Endothelial cell of umbilical vein (primary cell): ENCODE results near the gene PARD3B. TPM values are rescaled to one million over a fixed set of nuclear protein-coding genes. Genes with fewer than 3 reads are reported as not detected.

Experiments used
- BruUV-seq: library from RNA; stranded (reverse); fragments of 400-500 nt; replicated peaks from 2 replicates; lab custom pipeline; 2021; lab: Mats Ljungman, UMichigan
- CTCF ChIA-PET: fragments of 300-600, 350-600 bp; sonication (Branson Sonifier 250); formaldehyde crosslinking; loops from one replicate; lab custom pipeline; 2021; ENCODE audit warnings: antibody characterized with exemption, inconsistent platforms; lab: Charles Lee
- POLR2A ChIA-PET: fragments of 300-600, 350-600 bp; sonication (Branson Sonifier 250); formaldehyde crosslinking; loops from one replicate; lab custom pipeline; 2021; ENCODE audit warnings: antibody characterized with exemption, inconsistent platforms; lab: Charles Lee
- DNase-seq: peaks from one replicate; pipeline ENCODE4 v3.0.0-alpha.2; 2011; ENCODE audit warnings: low read depth, low spot score
- FAIRE-seq: peaks from 2 replicates; lab custom pipeline; 2011; peaks lifted over from hg19 to GRCh38; lab: Jason Lieb, UNC
- H2AFZ ChIP-seq: 2 replicates; pipeline ENCODE4 v1.6.0; 2012; ENCODE audit warnings: low read depth, low read length, control low read depth, inconsistent platforms
- H3K27ac ChIP-seq: 2 replicates; pipeline ENCODE4 v1.5.1; 2011; ENCODE audit warnings: low read depth, mild to moderate bottlenecking, control low read depth, low read length, moderate library complexity; ENCODE audit not compliant: insufficient read depth
- H3K27me3 ChIP-seq, 2 experiments: 2 replicates each; pipeline versions ENCODE4 v1.6.0 to v1.6.1; 2011; ENCODE audit warnings: low read length in 2 of 2, mixed read lengths in 1 of 2; ENCODE audit not compliant: control insufficient read depth in 2 of 2, insufficient read depth in 2 of 2
- H3K36me3 ChIP-seq, 2 experiments: 2 replicates in 1 of 2; 3 replicates in 1 of 2; pipeline ENCODE4 v1.5.1; 2011; ENCODE audit warnings: low read length in 2 of 2, mild to moderate bottlenecking in 1 of 2, moderate library complexity in 1 of 2; ENCODE audit not compliant: control insufficient read depth in 2 of 2, insufficient read depth in 2 of 2; ENCODE audit errors: extremely low read depth in 1 of 2
- H3K4me1 ChIP-seq: 3 replicates; pipeline ENCODE4 v1.5.1; 2011; ENCODE audit warnings: mild to moderate bottlenecking, low read length; ENCODE audit not compliant: control insufficient read depth, insufficient read depth; ENCODE audit errors: extremely low read depth
- H3K4me2 ChIP-seq: 2 replicates; pipeline ENCODE4 v1.6.1; 2011; ENCODE audit warnings: low read length, control low read depth, mixed read lengths; ENCODE audit not compliant: insufficient read depth
- H3K4me3 ChIP-seq, 3 experiments: fragments of 200-600 bp in 1 of 3; sonication (generic), shearing (Covaris generic) in 1 of 3; replicated peaks in 1 of 3; 2 replicates each; pipeline ENCODE4 v1.5.1; 2011 to 2016; ENCODE audit warnings: control low read depth in 3 of 3, low read length in 3 of 3, mild to moderate bottlenecking in 2 of 3, inconsistent platforms in 1 of 3, low read depth in 1 of 3, moderate library complexity in 1 of 3; ENCODE audit not compliant: insufficient read depth in 1 of 3
- H3K79me2 ChIP-seq: 2 replicates; pipeline ENCODE4 v1.6.0; 2012; ENCODE audit warnings: low read length, inconsistent platforms; ENCODE audit not compliant: control insufficient read depth, insufficient read depth
- H3K9ac ChIP-seq: replicated peaks from 2 replicates; pipeline ENCODE3; 2011; ENCODE audit warnings: low read length, control low read depth; ENCODE audit not compliant: insufficient read depth; ENCODE audit errors: extremely low read depth
- H3K9me1 ChIP-seq: replicated peaks from 3 replicates; pipeline ENCODE4 v1.6.0; 2011; ENCODE audit warnings: mild to moderate bottlenecking, low read length; ENCODE audit not compliant: control insufficient read depth, insufficient read depth; ENCODE audit errors: extremely low read depth
- H3K9me3 ChIP-seq: replicated peaks from 2 replicates; pipeline ENCODE4 v1.5.1; 2012; ENCODE audit warnings: low read length, inconsistent platforms; ENCODE audit not compliant: control insufficient read depth, insufficient read depth
- H4K20me1 ChIP-seq: replicated peaks from 2 replicates; pipeline ENCODE3; 2011; ENCODE audit warnings: mild to moderate bottlenecking, low read length; ENCODE audit not compliant: control insufficient read depth, insufficient read depth; ENCODE audit errors: extremely low read depth
- EZH2 ChIP-seq: IDR thresholded peaks from 2 replicates; pipeline ENCODE4 v1.6.1; 2012; ENCODE audit warnings: borderline replicate concordance, low read depth, mild to moderate bottlenecking, moderate library complexity, low read length, inconsistent platforms; ENCODE audit not compliant: severe bottlenecking
- FOS ChIP-seq: IDR thresholded peaks from 2 replicates; pipeline ENCODE4 v1.6.1; 2011; ENCODE audit warnings: mild to moderate bottlenecking, low read length, moderate library complexity, borderline replicate concordance; ENCODE audit not compliant: insufficient read depth
- GATA2 ChIP-seq: IDR thresholded peaks from 2 replicates; pipeline ENCODE4 v1.7.0; 2011; ENCODE audit warnings: low read depth, mild to moderate bottlenecking, moderate library complexity, mixed read lengths, low read length; ENCODE audit not compliant: insufficient read length, insufficient read depth
- JUN ChIP-seq: IDR thresholded peaks from 2 replicates; pipeline ENCODE4 v1.6.1; 2011; ENCODE audit warnings: borderline replicate concordance, low read depth; ENCODE audit not compliant: insufficient read length, insufficient read depth
- MYC ChIP-seq: IDR thresholded peaks from one replicate; pipeline ENCODE4 v1.6.1; 2011; ENCODE audit warnings: mild to moderate bottlenecking, low read depth, low read length
- POLR2A ChIP-seq: IDR thresholded peaks from 2 replicates; pipeline ENCODE4 v1.6.1; 2012; ENCODE audit warnings: low read depth, mild to moderate bottlenecking, control low read depth, low read length
- POLR2AphosphoS5 ChIP-seq: IDR thresholded peaks from 2 replicates; pipeline ENCODE4 v1.6.1; 2012; ENCODE audit warnings: low read depth, mild to moderate bottlenecking, control low read depth, low read length, moderate library complexity; ENCODE audit not compliant: insufficient read depth
- dilution Hi-C: fragments of 300-500 bp; cut with MboI; formaldehyde crosslinking; loops from one replicate; pipeline ENCODE4 v1.15.0; 2019; ENCODE audit warnings: low sequenced_read_pairs; ENCODE audit not compliant: extremely low pct_ligation_motif_present
- intact Hi-C: fragments of 100-400 bp; cut with micrococcal nuclease; formaldehyde crosslinking; loops from one replicate; pipeline ENCODE4 v1.10.0; 2022
- polyA plus RNA-seq, 4 experiments: library from polyadenylated mRNA; depleted of rRNA in 3 of 4; stranded (reverse) in 3 of 4; unstranded in 1 of 4; fragments of >200 nt; gene quantifications; 2 replicates each; pipeline versions ENCODE4 v1.2.1 to v1.2.3, GENCODE V29; 2011 to 2012; ENCODE audit warnings: missing spikeins in 1 of 4
- total RNA-seq: library from RNA; stranded (reverse); gene quantifications from 2 replicates; pipeline ENCODE4 v1.2.3, GENCODE V29; 2021
- TF ChIP-seq, protein P1 (sequence below): IDR thresholded peaks from 2 replicates; pipeline ENCODE4 v1.6.1; 2011; ENCODE audit not compliant: insufficient read depth, insufficient read length
- TF ChIP-seq, protein P2 (sequence below), 2 donors: IDR thresholded peaks; 1 replicate in 1 of 2; 2 replicates in 1 of 2; pipeline ENCODE4 v1.5.1; 2011; ENCODE audit warnings: low read length in 2 of 2, mild to moderate bottlenecking in 2 of 2, moderate library complexity in 2 of 2, control low read depth in 1 of 2, inconsistent platforms in 1 of 2, low read depth in 1 of 2; ENCODE audit not compliant: insufficient read depth in 1 of 2; ENCODE audit errors: extremely low read depth in 1 of 2

The PARD3B gene
- total and polyA plus RNA-seq, 2 donors (not counting 3 experiments of a cell fraction or from before 2014, with no cell fraction given) = 2.2 to 30.9 TPM

DNA sequence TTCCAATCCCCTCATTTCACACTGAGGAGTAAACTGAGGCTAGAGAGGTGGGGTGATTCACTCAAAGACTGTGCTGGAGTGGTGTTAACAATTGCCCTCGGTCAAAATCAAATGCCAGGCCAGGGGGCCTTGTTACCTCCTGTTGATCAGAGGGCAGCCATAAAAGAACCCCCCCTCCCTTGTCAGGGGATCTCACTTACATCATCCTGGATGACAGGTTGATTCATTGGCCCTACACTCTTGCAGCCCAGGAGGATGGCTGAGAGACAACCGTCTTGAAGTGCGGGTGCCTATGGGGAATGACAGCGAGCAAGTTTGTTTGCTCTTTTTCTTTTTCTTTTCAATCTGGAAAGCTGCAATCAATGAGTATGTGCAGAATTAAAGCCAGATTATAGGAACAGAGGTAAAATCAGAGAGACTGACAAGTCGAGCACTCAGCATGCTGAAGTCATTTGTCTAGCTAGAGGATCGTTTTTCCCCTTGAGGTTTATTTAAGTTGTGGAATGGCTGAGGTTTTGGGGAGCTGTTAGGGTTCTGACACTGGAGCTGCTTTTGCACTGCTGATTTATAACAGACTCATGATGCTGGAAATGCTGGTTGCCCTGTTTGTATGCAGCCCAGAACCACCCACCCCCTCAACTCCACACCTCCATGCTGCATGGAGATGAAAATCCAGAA, 1110.6 kb downstream of the PARD3B start:
- Histone ChIP-seq H3K27ac (no peak overlapping the region), H3K4me2 (no peak overlapping the region)
- intact Hi-C loops = no loop called here

More for the DNA sequence above, 1110.6 kb downstream of the PARD3B start:
- Histone ChIP-seq H3K9me1 (no peaks in the 10 kb centered on the region), H3K9me3 (no peaks in the 10 kb centered on the region), H3K9ac (no peak overlapping the region), H3K27me3 (peaks cover 5 to 11% of the 10 kb centered on the region in 2 experiments), H2AFZ (no peak overlapping the region), H3K4me1 (no peaks in the 10 kb centered on the region), H3K4me3 (no peak overlapping the region), H3K36me3 (no peaks in the 10 kb centered on the region), H4K20me1 (no peaks in the 10 kb centered on the region), H3K79me2 (no peaks in the 10 kb centered on the region)
- no peak for FAIRE-seq
- CTCF ChIA-PET = no interaction called here
- no peak for TF ChIP-seq POLR2A
- TF ChIP-seq, protein P1, sequence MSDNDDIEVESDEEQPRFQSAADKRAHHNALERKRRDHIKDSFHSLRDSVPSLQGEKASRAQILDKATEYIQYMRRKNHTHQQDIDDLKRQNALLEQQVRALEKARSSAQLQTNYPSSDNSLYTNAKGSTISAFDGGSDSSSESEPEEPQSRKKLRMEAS = no peak
- TF ChIP-seq, protein P2, sequence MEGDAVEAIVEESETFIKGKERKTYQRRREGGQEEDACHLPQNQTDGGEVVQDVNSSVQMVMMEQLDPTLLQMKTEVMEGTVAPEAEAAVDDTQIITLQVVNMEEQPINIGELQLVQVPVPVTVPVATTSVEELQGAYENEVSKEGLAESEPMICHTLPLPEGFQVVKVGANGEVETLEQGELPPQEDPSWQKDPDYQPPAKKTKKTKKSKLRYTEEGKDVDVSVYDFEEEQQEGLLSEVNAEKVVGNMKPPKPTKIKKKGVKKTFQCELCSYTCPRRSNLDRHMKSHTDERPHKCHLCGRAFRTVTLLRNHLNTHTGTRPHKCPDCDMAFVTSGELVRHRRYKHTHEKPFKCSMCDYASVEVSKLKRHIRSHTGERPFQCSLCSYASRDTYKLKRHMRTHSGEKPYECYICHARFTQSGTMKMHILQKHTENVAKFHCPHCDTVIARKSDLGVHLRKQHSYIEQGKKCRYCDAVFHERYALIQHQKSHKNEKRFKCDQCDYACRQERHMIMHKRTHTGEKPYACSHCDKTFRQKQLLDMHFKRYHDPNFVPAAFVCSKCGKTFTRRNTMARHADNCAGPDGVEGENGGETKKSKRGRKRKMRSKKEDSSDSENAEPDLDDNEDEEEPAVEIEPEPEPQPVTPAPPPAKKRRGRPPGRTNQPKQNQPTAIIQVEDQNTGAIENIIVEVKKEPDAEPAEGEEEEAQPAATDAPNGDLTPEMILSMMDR (IDR thresholded peaks at IDR 0.05; ENCODE audit: extremely low read depth in 1 of 2, insufficient read depth in 1 of 2, low read depth in 1 of 2, low read length in 2 of 2) = no peak
- no peak for TF ChIP-seq EZH2
- TF ChIP-seq JUN = no peak
- no peak for TF ChIP-seq FOS
- no peak for TF ChIP-seq GATA2
- no peak for TF ChIP-seq POLR2AphosphoS5
- TF ChIP-seq MYC = no peak
- POLR2A ChIA-PET = no interaction called here
- dilution Hi-C loops = no loop called here
- DNase-seq = no peak
- no TSS peak for BruUV-seq
